Activated CD4-positive, alpha-beta T cell treated with anti-CD3 and anti-CD28 coated beads, Interleukin-10, Interleukin-2, amounts not matched to agents 100 ng/mL and 50 ng/mL, durations not matched to agents 16 hours and 8 hours (primary cell): ENCODE measurements around the gene PARD3.
"Not testable (repeated sequence)": the region's sequence is repeated elsewhere in the genome, so short reads cannot be mapped to it uniquely, and the experiment has no call there.

Source experiments
- DNase-seq: peaks from one replicate; pipeline ENCODE4 v3.0.0-alpha.2; 2020

PARD3 gene

GRCh38 chr10:34707656-34708055 is 107.4 kb downstream of the PARD3 start:
- DNase-seq: no peak

GRCh38 chr10:34706992-34707391 is 108.1 kb downstream of the PARD3 start:
- DNase-seq: not testable (repeated sequence)

- DNase-seq: no peak
Observed at GRCh38 chr10:34706147-34706546, 108.9 kb downstream of the PARD3 start.

GRCh38 chr10:34705563-34705962 is 109.5 kb downstream of the PARD3 start:
- no peak for DNase-seq

- no peak for DNase-seq
Observed at GRCh38 chr10:34704526-34705184, 110.4 kb downstream of the PARD3 start.

GRCh38 chr10:34702982-34703381 is 112.1 kb downstream of the PARD3 start:
- no peak for DNase-seq

- no peak for DNase-seq
Observed at GRCh38 chr10:34702093-34702937, 112.8 kb downstream of the PARD3 start.

GRCh38 chr10:34701194-34701593 is 113.9 kb downstream of the PARD3 start:
- no peak for DNase-seq

GRCh38 chr10:34700752-34701151 is 114.3 kb downstream of the PARD3 start:
- DNase-seq: not testable (repeated sequence)

- no peak for DNase-seq
Observed at GRCh38 chr10:34699904-34700517, 115.1 kb downstream of the PARD3 start.

- DNase-seq: no peak
Observed at GRCh38 chr10:34698979-34699378, 116.1 kb downstream of the PARD3 start.

GRCh38 chr10:34698248-34698831 is 116.8 kb downstream of the PARD3 start:
- no peak for DNase-seq

GRCh38 chr10:34697351-34698247 is 117.5 kb downstream of the PARD3 start:
- DNase-seq: no peak

GRCh38 chr10:34696423-34696822 is 118.7 kb downstream of the PARD3 start:
- DNase-seq: peak; percentile 57

- no peak for DNase-seq
Observed at GRCh38 chr10:34690383-34691049, 124.6 kb downstream of the PARD3 start.

GRCh38 chr10:34689053-34689452 is 126.0 kb downstream of the PARD3 start:
- DNase-seq: no peak

- DNase-seq: no peak
Observed at GRCh38 chr10:34687434-34688210, 127.5 kb downstream of the PARD3 start.

GRCh38 chr10:34682580-34682979 is 132.5 kb downstream of the PARD3 start:
- no peak for DNase-seq

GRCh38 chr10:34681933-34682332 is 133.2 kb downstream of the PARD3 start:
- DNase-seq: no peak

GRCh38 chr10:34679177-34679576 is 135.9 kb downstream of the PARD3 start:
- no peak for DNase-seq

GRCh38 chr10:34677591-34677990 is 137.5 kb downstream of the PARD3 start:
- no peak for DNase-seq
